ENCODE measurements around the gene SLC44A1.

SLC44A1 gene

GRCh38 chr9:105244003-105244733 is at the start of gene SLC44A1:
TSS of gene SLC44A1 (plus strand) at chr9:105244651. CDS start at chr9:105244869, 218 bp downstream.
- DNase-seq (ENCODE audit: low read depth in 2 of 3, low spot score in 1 of 3) = peak; percentile 84 to 92 (median 88)

- no peak for DNase-seq (ENCODE audit: low read depth in 2 of 3, low spot score in 1 of 3)
These were observed 49.2 kb upstream of the SLC44A1 start for GRCh38 chr9:105195259-105195658.

GRCh38 chr9:105198023-105198422 is 46.4 kb upstream of the SLC44A1 start:
- DNase-seq (ENCODE audit: low read depth in 2 of 3, low spot score in 1 of 3) = no peak

- DNase-seq (ENCODE audit: low read depth in 2 of 3, low spot score in 1 of 3) = no peak
These were observed 45.6 kb upstream of the SLC44A1 start for GRCh38 chr9:105198865-105199264.

GRCh38 chr9:105204416-105204815 is 40.0 kb upstream of the SLC44A1 start:
- DNase-seq (ENCODE audit: low read depth in 2 of 3, low spot score in 1 of 3) = no peak

- no peak for DNase-seq (ENCODE audit: low read depth in 2 of 3, low spot score in 1 of 3)
These were observed 38.5 kb upstream of the SLC44A1 start for GRCh38 chr9:105205787-105206495.

- DNase-seq (ENCODE audit: low read depth in 2 of 3, low spot score in 1 of 3) = no peak
These were observed 38.0 kb upstream of the SLC44A1 start for GRCh38 chr9:105206496-105206820.

- no peak for DNase-seq (ENCODE audit: low read depth in 2 of 3, low spot score in 1 of 3)
These were observed 37.4 kb upstream of the SLC44A1 start for GRCh38 chr9:105206821-105207699.

- DNase-seq (ENCODE audit: low read depth in 2 of 3, low spot score in 1 of 3) = no peak
These were observed 27.8 kb upstream of the SLC44A1 start for GRCh38 chr9:105216440-105217178.

- DNase-seq (ENCODE audit: low read depth in 2 of 3, low spot score in 1 of 3) = no peak
These were observed 25.8 kb upstream of the SLC44A1 start for GRCh38 chr9:105218673-105219072.

- DNase-seq (ENCODE audit: low read depth in 2 of 3, low spot score in 1 of 3) = no peak
These were observed 25.1 kb upstream of the SLC44A1 start for GRCh38 chr9:105219291-105219805.

GRCh38 chr9:105220451-105220850 is 24.0 kb upstream of the SLC44A1 start:
- no peak for DNase-seq (ENCODE audit: low read depth in 2 of 3, low spot score in 1 of 3)

- no peak for DNase-seq (ENCODE audit: low read depth in 2 of 3, low spot score in 1 of 3)
These were observed 20.8 kb upstream of the SLC44A1 start for GRCh38 chr9:105223544-105224140.

GRCh38 chr9:105226055-105226454 is 18.4 kb upstream of the SLC44A1 start:
- DNase-seq (ENCODE audit: low read depth in 2 of 3, low spot score in 1 of 3) = no peak

- no peak for DNase-seq (ENCODE audit: low read depth in 2 of 3, low spot score in 1 of 3)
These were observed 12.2 kb upstream of the SLC44A1 start for GRCh38 chr9:105232207-105232606.

GRCh38 chr9:105233873-105234272 is 10.6 kb upstream of the SLC44A1 start:
- DNase-seq (ENCODE audit: low read depth in 2 of 3, low spot score in 1 of 3) = no peak

GRCh38 chr9:105236261-105236660 is 8.2 kb upstream of the SLC44A1 start:
- no peak for DNase-seq (ENCODE audit: low read depth in 2 of 3, low spot score in 1 of 3)

- DNase-seq (ENCODE audit: low read depth in 2 of 3, low spot score in 1 of 3) = no peak
These were observed 7.2 kb upstream of the SLC44A1 start for GRCh38 chr9:105237246-105237645.

GRCh38 chr9:105238302-105238701 is 6.1 kb upstream of the SLC44A1 start:
- DNase-seq (ENCODE audit: low read depth in 2 of 3, low spot score in 1 of 3) = no peak

GRCh38 chr9:105241356-105242043 is 3.0 kb upstream of the SLC44A1 start:
- no peak for DNase-seq (ENCODE audit: low read depth in 2 of 3, low spot score in 1 of 3)
